Activated naive CD4-positive, alpha-beta T cell treated with anti-CD3 and anti-CD28 coated beads, Interleukin-2, amount 50 U/mL, for 24 hours (primary cell): ENCODE results near the gene SORCS1.

Source experiments
- H3K27ac Mint-ChIP-seq: one replicate; pipeline ENCODE4 v1.8.0; 2021; ENCODE audit warnings: mild to moderate bottlenecking, mixed read lengths
- H3K27me3 Mint-ChIP-seq: one replicate; pipeline ENCODE4 v1.8.0; 2021; ENCODE audit warnings: mixed read lengths
- H3K36me3 Mint-ChIP-seq: one replicate; pipeline ENCODE4 v1.8.0; 2021; ENCODE audit warnings: mixed read lengths
- H3K4me1 Mint-ChIP-seq: one replicate; pipeline ENCODE4 v1.8.0; 2021; ENCODE audit warnings: mixed read lengths
- H3K4me3 Mint-ChIP-seq: one replicate; pipeline ENCODE4 v1.8.0; 2021; ENCODE audit warnings: mild to moderate bottlenecking, mixed read lengths
- H3K9me3 Mint-ChIP-seq: one replicate; pipeline ENCODE4 v1.8.0; 2021; ENCODE audit warnings: mixed read lengths

The SORCS1 gene

GRCh38 chr10:107075117-107075516 lies 89.4 kb downstream of the SORCS1 start:
- Mint-ChIP-seq H3K27ac (no peak overlapping the region), H3K27me3 (no peaks in the 10 kb centered on the region), H3K9me3 (no peaks in the 10 kb centered on the region), H3K36me3 (no peaks in the 10 kb centered on the region), H3K4me1 (no peaks in the 10 kb centered on the region), H3K4me3 (no peak overlapping the region)

GRCh38 chr10:107072786-107073185 lies 91.7 kb downstream of the SORCS1 start:
- Mint-ChIP-seq H3K4me1 (no peaks in the 10 kb centered on the region), H3K4me3 (no peak overlapping the region), H3K36me3 (no peaks in the 10 kb centered on the region), H3K27me3 (no peaks in the 10 kb centered on the region), H3K27ac (no peak overlapping the region), H3K9me3 (no peaks in the 10 kb centered on the region)

DNA sequence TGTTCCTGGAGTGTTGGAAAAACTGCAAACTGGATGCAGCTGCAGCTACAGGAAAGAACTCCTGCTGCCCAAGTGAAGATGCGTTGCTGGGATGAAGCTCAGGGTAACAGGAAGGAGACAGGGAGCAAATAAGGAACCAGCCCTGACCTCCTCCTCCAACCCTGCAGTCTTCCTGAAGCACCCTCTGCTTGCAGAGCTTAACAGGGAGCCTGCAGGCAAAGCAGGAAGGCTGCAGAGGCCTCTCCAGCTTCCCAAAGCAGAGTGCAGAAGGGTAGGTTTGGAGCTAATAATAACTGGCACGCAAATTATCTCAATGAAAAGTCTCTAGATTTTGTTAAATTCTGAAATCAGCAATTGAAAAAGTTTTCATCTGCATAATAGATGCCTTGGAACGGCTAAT lies 92.5 kb downstream of the SORCS1 start:
- no peak overlapping the region for H3K4me3 Mint-ChIP-seq
- no peaks in the 10 kb centered on the region for H3K9me3 Mint-ChIP-seq
- H3K27me3 Mint-ChIP-seq = no peaks in the 10 kb centered on the region
- no peaks in the 10 kb centered on the region for H3K4me1 Mint-ChIP-seq
- H3K36me3 Mint-ChIP-seq = no peaks in the 10 kb centered on the region
- H3K27ac Mint-ChIP-seq = no peak overlapping the region

- Mint-ChIP-seq H3K27ac (no peak overlapping the region), H3K27me3 (no peaks in the 10 kb centered on the region), H3K4me1 (no peaks in the 10 kb centered on the region), H3K36me3 (no peaks in the 10 kb centered on the region), H3K9me3 (no peaks in the 10 kb centered on the region), H3K4me3 (no peak overlapping the region)
Measured at GRCh38 chr10:107071301-107071700, 93.2 kb downstream of the SORCS1 start.

DNA sequence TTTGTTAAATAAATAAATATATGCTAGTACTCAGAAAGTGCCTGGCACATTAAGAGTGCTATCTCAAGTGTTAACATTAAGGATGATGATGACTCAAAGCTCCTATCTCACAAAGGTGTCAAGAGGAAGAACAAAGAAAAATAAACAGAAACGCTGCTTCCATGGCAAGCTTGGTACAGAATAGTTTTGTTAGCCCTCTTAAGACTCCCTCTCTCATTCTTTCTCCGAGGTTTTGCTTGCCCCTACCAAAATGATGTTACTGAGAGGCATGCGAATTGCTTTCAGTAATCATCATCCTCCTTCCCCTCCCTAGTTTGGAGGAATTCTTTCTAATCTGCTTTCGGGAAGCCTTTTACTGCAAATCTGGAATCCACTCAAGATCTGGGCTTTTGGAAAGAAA lies 96.7 kb downstream of the SORCS1 start:
- no peaks in the 10 kb centered on the region for H3K9me3 Mint-ChIP-seq
- no peaks in the 10 kb centered on the region for H3K4me1 Mint-ChIP-seq
- H3K27ac Mint-ChIP-seq = no peak overlapping the region
- H3K27me3 Mint-ChIP-seq = no peaks in the 10 kb centered on the region
- H3K36me3 Mint-ChIP-seq = no peaks in the 10 kb centered on the region
- H3K4me3 Mint-ChIP-seq = no peak overlapping the region

DNA sequence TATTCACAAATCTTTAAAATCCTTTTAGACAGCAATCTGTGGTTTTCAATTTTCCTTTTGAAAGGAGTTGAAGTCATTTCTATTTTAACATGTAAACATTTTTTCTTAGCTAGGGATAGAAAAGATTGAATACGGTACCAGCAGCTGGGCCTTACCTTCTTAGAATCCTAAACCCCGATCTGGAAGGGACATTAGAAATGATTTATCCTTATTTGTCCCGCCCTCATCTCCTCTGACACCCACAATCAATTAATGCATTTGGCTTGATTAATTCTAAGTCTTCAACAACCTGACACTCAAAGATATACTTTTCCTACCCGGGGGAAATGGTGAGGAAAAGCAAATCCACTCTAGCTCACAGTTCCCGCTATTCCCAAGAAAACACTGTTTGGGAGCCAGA lies 100.4 kb downstream of the SORCS1 start:
- Mint-ChIP-seq H3K36me3 (no peaks in the 10 kb centered on the region), H3K9me3 (no peaks in the 10 kb centered on the region), H3K27me3 (no peaks in the 10 kb centered on the region), H3K4me3 (no peak overlapping the region), H3K4me1 (no peaks in the 10 kb centered on the region), H3K27ac (no peak overlapping the region)

DNA sequence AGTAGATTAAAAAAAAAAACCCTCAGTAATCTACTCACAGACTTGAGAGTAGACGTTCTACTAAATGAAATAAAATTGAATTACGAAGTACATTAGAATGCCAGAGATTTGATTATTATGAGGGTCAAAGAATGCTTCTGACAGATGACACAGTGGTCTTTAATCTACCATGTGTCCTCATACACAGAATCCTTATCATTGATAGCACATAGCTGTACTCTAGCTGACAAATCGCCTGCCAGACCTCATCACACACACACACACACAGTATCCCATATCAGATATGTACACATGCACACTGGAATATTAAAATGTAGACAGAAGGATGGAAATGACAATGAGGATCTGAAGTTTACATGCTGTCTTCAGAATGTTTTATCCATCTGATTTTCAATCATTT lies 104.6 kb downstream of the SORCS1 start:
- Mint-ChIP-seq H3K27ac (no peak overlapping the region), H3K36me3 (no peaks in the 10 kb centered on the region), H3K4me3 (no peak overlapping the region), H3K4me1 (no peaks in the 10 kb centered on the region), H3K9me3 (no peaks in the 10 kb centered on the region), H3K27me3 (no peaks in the 10 kb centered on the region)

DNA sequence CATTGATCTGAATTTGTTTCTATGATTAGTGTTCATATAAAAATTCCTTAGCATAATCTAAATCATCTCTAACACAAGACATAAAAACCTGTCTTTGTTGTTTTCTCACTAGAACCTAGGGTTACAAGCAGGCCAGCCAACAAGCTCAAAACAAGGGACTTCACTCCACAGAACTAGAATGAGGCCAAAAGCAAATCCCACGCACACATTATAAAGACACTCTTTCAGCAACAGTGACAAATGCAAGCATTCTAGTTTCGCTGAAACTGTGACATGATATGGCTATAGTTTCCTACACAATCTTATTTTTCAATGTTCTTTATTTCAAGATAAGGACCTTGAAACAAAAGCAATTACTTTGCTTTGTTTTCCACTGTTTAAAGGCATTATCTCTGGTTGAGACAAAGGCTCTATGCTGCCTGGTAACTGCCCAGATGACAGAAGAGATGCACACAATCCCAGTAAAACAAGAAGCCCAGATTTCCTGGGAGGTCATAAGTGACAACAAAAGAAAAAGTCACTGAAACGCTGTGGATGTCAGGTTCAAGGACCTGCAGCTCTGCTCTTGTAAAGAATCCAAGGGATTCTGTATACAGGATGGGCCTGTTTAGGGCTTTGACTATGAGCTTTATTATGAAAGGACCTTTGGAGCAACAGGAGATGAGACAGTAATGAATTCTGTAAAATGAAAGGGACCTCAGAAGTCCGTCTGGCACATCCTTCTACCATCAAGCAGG lies 105.3 kb downstream of the SORCS1 start:
- no peak overlapping the region for H3K4me3 Mint-ChIP-seq
- no peaks in the 10 kb centered on the region for H3K27me3 Mint-ChIP-seq
- no peaks in the 10 kb centered on the region for H3K9me3 Mint-ChIP-seq
- no peak overlapping the region for H3K27ac Mint-ChIP-seq
- H3K36me3 Mint-ChIP-seq = no peaks in the 10 kb centered on the region
- H3K4me1 Mint-ChIP-seq = no peaks in the 10 kb centered on the region

- no peak overlapping the region for H3K27ac Mint-ChIP-seq
- H3K9me3 Mint-ChIP-seq = no peaks in the 10 kb centered on the region
- no peaks in the 10 kb centered on the region for H3K27me3 Mint-ChIP-seq
- H3K4me1 Mint-ChIP-seq = no peaks in the 10 kb centered on the region
- no peaks in the 10 kb centered on the region for H3K36me3 Mint-ChIP-seq
- no peak overlapping the region for H3K4me3 Mint-ChIP-seq
Measured at GRCh38 chr10:107058331-107058730, 106.2 kb downstream of the SORCS1 start.

GRCh38 chr10:107056182-107056581 lies 108.3 kb downstream of the SORCS1 start:
- no peak overlapping the region for H3K27ac Mint-ChIP-seq

GRCh38 chr10:107054469-107055156 lies 109.9 kb downstream of the SORCS1 start:
- Mint-ChIP-seq H3K27ac (no peak overlapping the region), H3K4me3 (no peak overlapping the region), H3K27me3 (no peaks in the 10 kb centered on the region), H3K9me3 (no peaks in the 10 kb centered on the region), H3K4me1 (no peaks in the 10 kb centered on the region), H3K36me3 (no peaks in the 10 kb centered on the region)

More at GRCh38 chr10:107056182-107056581, 108.3 kb downstream of the SORCS1 start:
- no peak overlapping the region for H3K4me3 Mint-ChIP-seq
- H3K9me3 Mint-ChIP-seq = no peaks in the 10 kb centered on the region
- H3K4me1 Mint-ChIP-seq = no peaks in the 10 kb centered on the region
- H3K27me3 Mint-ChIP-seq = no peaks in the 10 kb centered on the region
- no peaks in the 10 kb centered on the region for H3K36me3 Mint-ChIP-seq

DNA sequence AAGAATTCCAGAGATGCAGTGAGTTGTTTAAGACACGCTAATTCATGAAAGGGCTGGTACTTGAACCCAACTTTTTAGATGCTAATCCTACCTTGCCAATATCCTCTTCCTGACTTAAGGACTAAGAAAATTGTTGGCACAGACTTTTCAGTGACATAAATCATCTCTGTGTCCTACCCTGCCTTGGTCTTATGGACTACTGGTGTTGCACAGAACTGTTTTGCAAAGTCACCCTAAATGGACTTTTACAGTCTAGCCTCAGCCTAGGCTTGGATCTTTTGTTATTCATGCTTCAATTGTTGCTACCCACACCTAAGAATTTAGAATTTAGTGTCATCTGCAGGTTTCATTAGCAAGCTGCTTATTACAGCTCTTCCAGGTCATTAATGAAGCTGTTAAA lies 112.7 kb downstream of the SORCS1 start:
- no peaks in the 10 kb centered on the region for H3K27me3 Mint-ChIP-seq
- no peaks in the 10 kb centered on the region for H3K4me1 Mint-ChIP-seq
- H3K4me3 Mint-ChIP-seq = no peak overlapping the region
- H3K36me3 Mint-ChIP-seq = no peaks in the 10 kb centered on the region
- H3K27ac Mint-ChIP-seq = no peak overlapping the region
- H3K9me3 Mint-ChIP-seq = no peaks in the 10 kb centered on the region

- no peaks in the 10 kb centered on the region for H3K27me3 Mint-ChIP-seq
- peaks cover 6% of the 10 kb centered on the region for H3K9me3 Mint-ChIP-seq
- H3K27ac Mint-ChIP-seq = no peak overlapping the region
- no peaks in the 10 kb centered on the region for H3K4me1 Mint-ChIP-seq
- H3K36me3 Mint-ChIP-seq = no peaks in the 10 kb centered on the region
- H3K4me3 Mint-ChIP-seq = no peak overlapping the region
Measured at GRCh38 chr10:107043461-107043860, 121.0 kb downstream of the SORCS1 start.

- no peaks in the 10 kb centered on the region for H3K27me3 Mint-ChIP-seq
- H3K36me3 Mint-ChIP-seq = no peaks in the 10 kb centered on the region
- H3K4me3 Mint-ChIP-seq = no peak overlapping the region
- H3K27ac Mint-ChIP-seq = no peak overlapping the region
- H3K4me1 Mint-ChIP-seq = no peaks in the 10 kb centered on the region
- H3K9me3 Mint-ChIP-seq = no peaks in the 10 kb centered on the region
Measured at GRCh38 chr10:107037192-107038122, 127.0 kb downstream of the SORCS1 start.

GRCh38 chr10:107033799-107034422 lies 130.6 kb downstream of the SORCS1 start:
- Mint-ChIP-seq H3K27me3 (no peaks in the 10 kb centered on the region), H3K36me3 (no peaks in the 10 kb centered on the region), H3K9me3 (no peaks in the 10 kb centered on the region), H3K4me1 (no peaks in the 10 kb centered on the region), H3K4me3 (no peak overlapping the region), H3K27ac (no peak overlapping the region)
